Measurements from ENCODE around the gene C14orf132. TPM values are rescaled to one million over a fixed set of nuclear protein-coding genes. Genes with fewer than 3 reads are reported as not detected.

C14orf132 gene
- total and polyA plus RNA-seq, 10 of the 15 experiments (the other 5 are each of a cell fraction or from before 2014, with no cell fraction given) = under 0.01 to 1.2 (median 0.03) TPM; not detected in 2

DNA sequence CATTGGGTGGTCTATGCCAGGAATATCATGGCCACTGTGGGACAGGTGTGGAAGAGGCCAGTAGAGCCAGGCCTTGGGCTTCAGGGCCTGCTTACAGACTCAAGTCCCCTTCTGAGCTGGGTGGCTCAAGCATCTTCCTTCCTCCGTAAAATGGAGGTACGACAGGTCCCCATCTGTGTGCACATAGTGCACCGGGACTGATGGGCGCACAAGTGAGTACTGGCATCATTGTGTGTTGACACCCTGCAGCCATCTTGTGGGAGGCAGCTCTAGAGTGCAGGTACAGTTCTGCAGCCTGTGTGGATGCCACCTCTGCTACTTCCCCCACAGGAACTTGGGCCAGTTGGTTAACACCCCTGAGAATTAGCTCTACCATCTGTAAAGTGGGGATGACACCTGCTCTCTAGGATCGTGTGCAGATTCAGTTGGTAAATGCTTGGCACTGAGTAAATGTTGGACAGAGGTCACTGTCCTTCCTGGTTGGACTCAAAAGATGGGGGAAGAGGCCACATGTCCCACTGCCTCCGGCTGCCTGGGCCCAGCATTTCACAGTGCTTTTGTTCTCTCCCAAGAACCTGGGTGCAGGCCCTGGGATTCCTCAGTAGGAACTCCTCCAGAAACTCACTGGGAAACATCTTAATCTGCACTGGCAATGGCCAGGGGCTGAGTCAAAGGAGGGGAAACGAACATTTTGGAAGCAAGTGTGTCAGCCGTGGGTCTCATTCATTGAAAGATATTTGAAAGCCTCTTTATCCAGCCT, 70.6 kb downstream of the C14orf132 start:
- no peaks in the 10 kb centered on the region for H3K36me3 ChIP-seq (ENCODE audit: control insufficient read depth in 2 of 2, insufficient read depth in 2 of 2, low read length in 1 of 2)
- WGBS (ENCODE audit: insufficient coverage, insufficient replicate concordance, low lambda C conversion rate, missing lambda C conversion rate) = 62% methylated on average over 8 of the region's 8 CpGs
- no peak overlapping the region for H3K9ac ChIP-seq (ENCODE audit: control insufficient read depth, insufficient read depth, low read length)
- no peaks in the 10 kb centered on the region for H3K4me1 ChIP-seq (ENCODE audit: control insufficient read depth, insufficient read depth, low read length)
- H3K27ac ChIP-seq (ENCODE audit: control insufficient read depth, insufficient read depth) = no peak overlapping the region
- no peak overlapping the region for H3K4me2 ChIP-seq (ENCODE audit: control insufficient read depth, insufficient read depth)
- no peaks in the 10 kb centered on the region; the same call in 2 of the 3 replicates for H3K9me3 ChIP-seq (replicated peaks; ENCODE audit: control insufficient read depth, insufficient read depth, low read length)
- H3K4me3 ChIP-seq = no peak overlapping the region
- no peak overlapping the region for H2AFZ ChIP-seq (ENCODE audit: control insufficient read depth, low read depth, low read length)
- no peaks in the 10 kb centered on the region for H3K79me2 ChIP-seq (ENCODE audit: control insufficient read depth, insufficient read depth, low read length)
- no peaks in the 10 kb centered on the region for H3K27me3 ChIP-seq (replicated peaks in 1 of 2; ENCODE audit: control insufficient read depth in 2 of 2, insufficient read depth in 2 of 2, low read length in 1 of 2)
- no peaks in the 10 kb centered on the region for H4K20me1 ChIP-seq (ENCODE audit: control insufficient read depth, insufficient read depth)
- SMC1A ChIA-PET (ENCODE audit: uncharacterized antibody, unreplicated experiment) = no interaction called here
- ATAC-seq (no peak), FAIRE-seq (no peak), DNase-seq (ENCODE audit: low read depth, low spot score) (no peak)
- in situ Hi-C loops (cut with MboI) = no loop called here
- intact Hi-C loops (cut with micrococcal nuclease; ENCODE audit: unreplicated experiment) = no loop called here
- no TSS peak for BruUV-seq (replicated peaks)
- CTCF ChIA-PET = no interaction called here
- RAD21 ChIA-PET (ENCODE audit: unreplicated experiment) = no interaction called here
- POLR2A ChIA-PET = no interaction called here
- no peak for TF ChIP-seq NFIC (IDR thresholded peaks at IDR 0.05; ENCODE audit: low read depth, low read length)
- no peak for TF ChIP-seq SUPT20H (IDR thresholded peaks at IDR 0.05; ENCODE audit: borderline replicate concordance, control insufficient read depth, low read depth, low read length)
- TF ChIP-seq MYC (IDR thresholded peaks at IDR 0.05; ENCODE audit: insufficient read depth, insufficient read length, insufficient replicate concordance, low read length, severe bottlenecking) = no peak
- TF ChIP-seq ZBTB11 (CRISPR knock-in tag; IDR thresholded peaks at IDR 0.05) = no peak
- TF ChIP-seq ZBTB4 (CRISPR knock-in tag; IDR thresholded peaks at IDR 0.05) = no peak
- TF ChIP-seq, protein P1, sequence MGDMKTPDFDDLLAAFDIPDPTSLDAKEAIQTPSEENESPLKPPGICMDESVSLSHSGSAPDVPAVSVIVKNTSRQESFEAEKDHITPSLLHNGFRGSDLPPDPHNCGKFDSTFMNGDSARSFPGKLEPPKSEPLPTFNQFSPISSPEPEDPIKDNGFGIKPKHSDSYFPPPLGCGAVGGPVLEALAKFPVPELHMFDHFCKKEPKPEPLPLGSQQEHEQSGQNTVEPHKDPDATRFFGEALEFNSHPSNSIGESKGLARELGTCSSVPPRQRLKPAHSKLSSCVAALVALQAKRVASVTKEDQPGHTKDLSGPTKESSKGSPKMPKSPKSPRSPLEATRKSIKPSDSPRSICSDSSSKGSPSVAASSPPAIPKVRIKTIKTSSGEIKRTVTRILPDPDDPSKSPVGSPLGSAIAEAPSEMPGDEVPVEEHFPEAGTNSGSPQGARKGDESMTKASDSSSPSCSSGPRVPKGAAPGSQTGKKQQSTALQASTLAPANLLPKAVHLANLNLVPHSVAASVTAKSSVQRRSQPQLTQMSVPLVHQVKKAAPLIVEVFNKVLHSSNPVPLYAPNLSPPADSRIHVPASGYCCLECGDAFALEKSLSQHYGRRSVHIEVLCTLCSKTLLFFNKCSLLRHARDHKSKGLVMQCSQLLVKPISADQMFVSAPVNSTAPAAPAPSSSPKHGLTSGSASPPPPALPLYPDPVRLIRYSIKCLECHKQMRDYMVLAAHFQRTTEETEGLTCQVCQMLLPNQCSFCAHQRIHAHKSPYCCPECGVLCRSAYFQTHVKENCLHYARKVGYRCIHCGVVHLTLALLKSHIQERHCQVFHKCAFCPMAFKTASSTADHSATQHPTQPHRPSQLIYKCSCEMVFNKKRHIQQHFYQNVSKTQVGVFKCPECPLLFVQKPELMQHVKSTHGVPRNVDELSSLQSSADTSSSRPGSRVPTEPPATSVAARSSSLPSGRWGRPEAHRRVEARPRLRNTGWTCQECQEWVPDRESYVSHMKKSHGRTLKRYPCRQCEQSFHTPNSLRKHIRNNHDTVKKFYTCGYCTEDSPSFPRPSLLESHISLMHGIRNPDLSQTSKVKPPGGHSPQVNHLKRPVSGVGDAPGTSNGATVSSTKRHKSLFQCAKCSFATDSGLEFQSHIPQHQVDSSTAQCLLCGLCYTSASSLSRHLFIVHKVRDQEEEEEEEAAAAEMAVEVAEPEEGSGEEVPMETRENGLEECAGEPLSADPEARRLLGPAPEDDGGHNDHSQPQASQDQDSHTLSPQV (IDR thresholded peaks at IDR 0.05) = no peak
- TF ChIP-seq SMAD1 (IDR thresholded peaks at IDR 0.05; ENCODE audit: low read depth, partially characterized antibody) = no peak
- TF ChIP-seq KLF5 (IDR thresholded peaks at IDR 0.05; ENCODE audit: partially characterized antibody) = no peak
- no peak for TF ChIP-seq ASH2L (IDR thresholded peaks at IDR 0.05; ENCODE audit: borderline replicate concordance, low read depth)
- TF ChIP-seq RBBP5 (conservative IDR thresholded peaks at IDR 0.05) = no peak
- TF ChIP-seq BCL11A (IDR thresholded peaks at IDR 0.05; ENCODE audit: low read depth, low read length) = no peak
- no peak for TF ChIP-seq POLR2A (IDR thresholded peaks at IDR 0.05; ENCODE audit: low read depth, low read length)
- no peak for TF ChIP-seq ZSCAN29 (IDR thresholded peaks at IDR 0.05)
